ENCODE data around the gene AOAH. TPM values are rescaled to one million over a fixed set of nuclear protein-coding genes. Genes with fewer than 3 reads are reported as not detected.

Gene AOAH
- total and polyA plus RNA-seq, 12 donors: 3.4 to 52.0 (median 13.6) TPM

DNA sequence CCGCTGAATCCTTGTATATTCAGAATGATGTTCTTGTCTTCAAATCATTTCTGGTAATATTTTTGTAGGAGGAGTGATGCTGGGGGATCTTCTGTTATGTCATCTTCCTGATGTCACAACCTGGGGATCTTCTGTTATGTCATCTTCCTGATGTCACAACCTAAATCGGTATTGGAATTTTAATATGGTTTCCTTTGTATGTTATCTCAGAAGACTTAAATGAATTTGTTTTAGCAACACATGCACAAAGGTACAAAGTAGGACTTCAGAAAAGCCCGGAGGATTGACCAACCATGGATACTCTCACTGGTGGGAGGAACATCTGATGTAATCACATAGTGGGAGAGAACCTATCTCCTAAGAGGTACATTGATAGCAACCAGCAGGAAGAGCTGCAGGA lies 9.1 kb upstream of the AOAH start:
- no peak overlapping the region for H3K4me3 ChIP-seq
- H3K4me1 ChIP-seq (replicated peaks in 1 of 2): no peaks in the 10 kb centered on the region
- no peaks in the 10 kb centered on the region for H3K27me3 ChIP-seq
- no peaks in the 10 kb centered on the region for H3K9me3 ChIP-seq (replicated peaks in 1 of 3)
- no peak for DNase-seq
- intact Hi-C loops (cut with DNase I): no loop called here
- H3K36me3 ChIP-seq (replicated peaks in 1 of 2): no peaks in the 10 kb centered on the region
- 81 to 90% (median 89%) methylated on average over 3 of the region's 3 CpGs for WGBS, 4 donors
- H3K27ac ChIP-seq: no peak overlapping the region
- TF ChIP-seq POLR2A (IDR thresholded peaks at IDR 0.05): no peak
- TF ChIP-seq, protein P1, sequence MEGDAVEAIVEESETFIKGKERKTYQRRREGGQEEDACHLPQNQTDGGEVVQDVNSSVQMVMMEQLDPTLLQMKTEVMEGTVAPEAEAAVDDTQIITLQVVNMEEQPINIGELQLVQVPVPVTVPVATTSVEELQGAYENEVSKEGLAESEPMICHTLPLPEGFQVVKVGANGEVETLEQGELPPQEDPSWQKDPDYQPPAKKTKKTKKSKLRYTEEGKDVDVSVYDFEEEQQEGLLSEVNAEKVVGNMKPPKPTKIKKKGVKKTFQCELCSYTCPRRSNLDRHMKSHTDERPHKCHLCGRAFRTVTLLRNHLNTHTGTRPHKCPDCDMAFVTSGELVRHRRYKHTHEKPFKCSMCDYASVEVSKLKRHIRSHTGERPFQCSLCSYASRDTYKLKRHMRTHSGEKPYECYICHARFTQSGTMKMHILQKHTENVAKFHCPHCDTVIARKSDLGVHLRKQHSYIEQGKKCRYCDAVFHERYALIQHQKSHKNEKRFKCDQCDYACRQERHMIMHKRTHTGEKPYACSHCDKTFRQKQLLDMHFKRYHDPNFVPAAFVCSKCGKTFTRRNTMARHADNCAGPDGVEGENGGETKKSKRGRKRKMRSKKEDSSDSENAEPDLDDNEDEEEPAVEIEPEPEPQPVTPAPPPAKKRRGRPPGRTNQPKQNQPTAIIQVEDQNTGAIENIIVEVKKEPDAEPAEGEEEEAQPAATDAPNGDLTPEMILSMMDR (IDR thresholded peaks at IDR 0.05): no peak

DNA sequence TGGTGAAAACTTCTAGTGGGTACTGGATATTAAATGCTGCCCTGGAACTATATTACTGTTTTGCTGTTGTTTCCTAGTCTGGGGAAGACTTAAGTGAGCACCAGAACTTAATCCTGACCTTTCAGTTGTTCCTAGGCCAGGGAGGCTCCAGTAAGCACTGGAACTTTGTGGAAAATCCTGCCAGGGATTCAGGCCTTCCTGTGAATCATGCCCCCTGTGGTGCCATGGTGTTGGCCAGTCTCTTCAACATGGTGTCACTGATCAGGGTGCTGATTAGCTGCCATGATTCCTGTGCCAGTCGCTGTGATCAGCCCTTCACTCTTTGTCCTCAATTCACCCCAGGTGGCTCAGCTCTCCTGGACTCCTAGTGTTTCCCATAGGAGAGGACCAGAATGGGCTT lies 8.5 kb upstream of the AOAH start:
- no peak overlapping the region for H3K4me3 ChIP-seq
- H3K27ac ChIP-seq: no peak overlapping the region
- H3K36me3 ChIP-seq (replicated peaks in 1 of 2): no peaks in the 10 kb centered on the region
- H3K9me3 ChIP-seq (replicated peaks in 1 of 3): no peaks in the 10 kb centered on the region
- TF ChIP-seq, protein P1 (IDR thresholded peaks at IDR 0.05): no peak
- TF ChIP-seq POLR2A (IDR thresholded peaks at IDR 0.05): no peak
- 83 to 91% (median 90%) methylated on average over 1 of the region's 1 CpG for WGBS, 4 donors
- H3K27me3 ChIP-seq: no peaks in the 10 kb centered on the region
- no peak for DNase-seq
- intact Hi-C loops (cut with DNase I): no loop called here
- H3K4me1 ChIP-seq (replicated peaks in 1 of 2): no peaks in the 10 kb centered on the region

DNA sequence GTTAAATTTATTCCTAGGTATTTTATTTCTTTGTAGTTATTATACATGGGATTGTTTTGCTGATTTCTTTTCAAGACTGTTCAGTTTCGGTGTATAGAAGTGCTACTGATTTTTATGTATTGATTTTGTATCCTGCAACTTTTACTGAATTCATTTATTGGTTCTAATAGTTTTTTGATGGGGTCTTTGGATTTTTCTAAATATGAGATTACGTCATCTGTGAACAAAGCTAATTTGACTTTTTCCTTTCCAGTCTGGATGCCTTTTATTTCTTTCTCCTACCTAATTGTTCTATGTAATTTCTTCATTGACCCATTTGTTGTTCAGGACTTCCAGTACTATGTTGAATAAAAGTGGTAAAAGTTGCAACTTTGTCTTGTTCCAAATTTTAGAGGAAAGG lies 5.8 kb upstream of the AOAH start:
- intact Hi-C loops (cut with DNase I): no loop called here
- no peaks in the 10 kb centered on the region for H3K27me3 ChIP-seq
- no peaks in the 10 kb centered on the region for H3K9me3 ChIP-seq (replicated peaks in 1 of 3)
- H3K4me3 ChIP-seq: no peak overlapping the region
- DNase-seq: no peak
- TF ChIP-seq, protein P1 (IDR thresholded peaks at IDR 0.05): no peak
- TF ChIP-seq POLR2A (IDR thresholded peaks at IDR 0.05): no peak
- H3K4me1 ChIP-seq (replicated peaks in 1 of 2): peaks cover 0 to 2% of the 10 kb centered on the region in 2 donors
- no peaks in the 10 kb centered on the region for H3K36me3 ChIP-seq (replicated peaks in 1 of 2)
- WGBS, 4 donors: 82 to 96% (median 90%) methylated on average over 2 of the region's 2 CpGs
- H3K27ac ChIP-seq: no peak overlapping the region

DNA sequence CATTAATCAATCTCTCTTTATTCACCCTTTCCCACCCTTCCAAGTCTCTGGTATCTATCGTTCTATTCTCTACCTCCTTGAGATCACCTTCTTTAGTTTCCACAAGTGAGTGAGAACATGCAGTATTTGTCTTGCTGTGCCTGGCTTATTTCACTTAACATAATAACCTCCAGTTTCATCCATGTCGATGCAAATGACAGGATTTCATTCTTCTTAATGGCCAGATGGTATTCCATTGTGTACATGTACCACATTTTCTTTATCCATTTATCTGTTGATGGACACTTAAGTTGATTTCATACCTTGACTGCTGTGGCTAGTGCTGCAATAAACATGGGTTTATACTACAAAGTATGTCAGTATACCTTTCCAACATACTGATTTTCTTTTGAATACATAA lies 3.8 kb upstream of the AOAH start:
- H3K27ac ChIP-seq: no peak overlapping the region
- H3K4me3 ChIP-seq: no peak overlapping the region
- H3K4me1 ChIP-seq (replicated peaks in 1 of 2): peaks cover 0 to 7% of the 10 kb centered on the region in 2 donors
- 79 to 91% (median 82%) methylated on average over 2 of the region's 2 CpGs for WGBS, 4 donors
- H3K36me3 ChIP-seq (replicated peaks in 1 of 2): no peaks in the 10 kb centered on the region
- no peak for DNase-seq
- no peaks in the 10 kb centered on the region for H3K9me3 ChIP-seq (replicated peaks in 1 of 3)
- intact Hi-C loops (cut with DNase I): no loop called here
- TF ChIP-seq, protein P1 (IDR thresholded peaks at IDR 0.05): no peak
- TF ChIP-seq POLR2A (IDR thresholded peaks at IDR 0.05): no peak
- no peaks in the 10 kb centered on the region for H3K27me3 ChIP-seq

Measured in adrenal gland (tissue), 12 donors.